ENCODE results near the gene SORBS2. TPM values are rescaled to one million over a fixed set of nuclear protein-coding genes. Genes with fewer than 3 reads are reported as not detected.

Gene SORBS2
- total RNA-seq, 1 experiment from 2014 or later: 9.7 TPM

DNA sequence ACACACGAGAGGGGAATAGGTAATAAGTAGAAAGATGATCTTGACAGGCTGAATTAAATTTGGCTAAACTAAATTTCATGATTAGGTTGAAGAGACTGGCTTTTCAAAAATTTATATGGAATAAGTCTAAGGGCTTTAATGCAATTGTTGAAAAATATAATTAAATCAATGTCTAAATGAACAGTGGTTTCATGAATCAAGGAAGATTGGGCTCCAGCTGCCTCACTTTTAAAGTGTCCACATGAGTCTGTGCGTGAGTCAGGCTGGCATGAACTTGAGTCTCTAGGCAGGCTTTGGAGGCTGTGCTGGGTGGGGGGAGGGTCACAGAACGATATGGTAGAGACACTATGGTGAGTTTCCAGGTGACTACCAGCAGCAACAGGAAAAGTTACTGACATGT lies 111.9 kb downstream of the SORBS2 start:
- no peak overlapping the region for H3K4ac ChIP-seq (ENCODE audit: low read depth, low read length)
- H2BK15ac ChIP-seq (ENCODE audit: low read depth, low read length): no peak overlapping the region
- peaks cover 11 to 23% of the 10 kb centered on the region in 2 experiments for H3K4me1 Mint-ChIP-seq
- H2BK20ac ChIP-seq (ENCODE audit: low read depth, low read length, poor library complexity, severe bottlenecking): no peak overlapping the region
- H3K23me2 ChIP-seq (ENCODE audit: insufficient read length, low read depth, low read length, poor library complexity, severe bottlenecking): no peaks in the 10 kb centered on the region
- H3K9me3 Mint-ChIP-seq: peaks cover 5 to 6% of the 10 kb centered on the region in 2 experiments; a peak in 4 of 5 replicates
- H3K36me3 Mint-ChIP-seq (ENCODE audit: insufficient read depth in 1 of 3, low read depth in 3 of 3): peaks cover 5 to 9% (median 7%) of the 10 kb centered on the region in 3 experiments; a peak in 6 of 7 replicates
- H3K9ac ChIP-seq (ENCODE audit: extremely low read depth, insufficient read length, low read length): no peak overlapping the region
- H3K27ac ChIP-seq (ENCODE audit: insufficient read length, low read depth, low read length): no peak overlapping the region
- H2BK120ac ChIP-seq (ENCODE audit: low read depth, low read length, poor library complexity, severe bottlenecking): no peak overlapping the region
- no peak overlapping the region for H4K8ac ChIP-seq (replicated peaks; ENCODE audit: insufficient read length, low read depth, low read length)
- H3K79me1 ChIP-seq (ENCODE audit: insufficient read depth, low read depth, low read length, poor library complexity, severe bottlenecking): no peaks in the 10 kb centered on the region
- H3K27ac Mint-ChIP-seq: no peak overlapping the region
- no peak overlapping the region for H3K14ac ChIP-seq (ENCODE audit: insufficient read depth, low read length)
- H3T11ph ChIP-seq (ENCODE audit: low read length): no peak overlapping the region
- H2BK5ac ChIP-seq (ENCODE audit: insufficient read length, low read length): no peak overlapping the region
- peaks cover 2% of the 10 kb centered on the region; the same call in 1 of the 2 replicates for H3K79me2 ChIP-seq (ENCODE audit: insufficient read depth, low read length)
- H2BK12ac ChIP-seq (ENCODE audit: insufficient read length, low read depth, low read length): no peak overlapping the region
- no peak overlapping the region for H3K4me3 Mint-ChIP-seq
- no peak overlapping the region for H2AFZ ChIP-seq (ENCODE audit: low read length)
- no peaks in the 10 kb centered on the region for H3K27me3 ChIP-seq (ENCODE audit: insufficient read depth, low read length)
- no peak overlapping the region for H3K18ac ChIP-seq (ENCODE audit: insufficient read length, low read depth, low read length)
- TF ChIP-seq, protein P1, sequence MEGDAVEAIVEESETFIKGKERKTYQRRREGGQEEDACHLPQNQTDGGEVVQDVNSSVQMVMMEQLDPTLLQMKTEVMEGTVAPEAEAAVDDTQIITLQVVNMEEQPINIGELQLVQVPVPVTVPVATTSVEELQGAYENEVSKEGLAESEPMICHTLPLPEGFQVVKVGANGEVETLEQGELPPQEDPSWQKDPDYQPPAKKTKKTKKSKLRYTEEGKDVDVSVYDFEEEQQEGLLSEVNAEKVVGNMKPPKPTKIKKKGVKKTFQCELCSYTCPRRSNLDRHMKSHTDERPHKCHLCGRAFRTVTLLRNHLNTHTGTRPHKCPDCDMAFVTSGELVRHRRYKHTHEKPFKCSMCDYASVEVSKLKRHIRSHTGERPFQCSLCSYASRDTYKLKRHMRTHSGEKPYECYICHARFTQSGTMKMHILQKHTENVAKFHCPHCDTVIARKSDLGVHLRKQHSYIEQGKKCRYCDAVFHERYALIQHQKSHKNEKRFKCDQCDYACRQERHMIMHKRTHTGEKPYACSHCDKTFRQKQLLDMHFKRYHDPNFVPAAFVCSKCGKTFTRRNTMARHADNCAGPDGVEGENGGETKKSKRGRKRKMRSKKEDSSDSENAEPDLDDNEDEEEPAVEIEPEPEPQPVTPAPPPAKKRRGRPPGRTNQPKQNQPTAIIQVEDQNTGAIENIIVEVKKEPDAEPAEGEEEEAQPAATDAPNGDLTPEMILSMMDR (conservative IDR thresholded peaks at IDR 0.05): no peak
- DNase-seq: no peak
- H2AK5ac ChIP-seq (ENCODE audit: insufficient read length, low read length): no peak overlapping the region
- no peak overlapping the region for H4K91ac ChIP-seq (ENCODE audit: insufficient read length, low read depth, low read length)
- H3K9me3 ChIP-seq (ENCODE audit: control insufficient read depth, low read depth, low read length): no peaks in the 10 kb centered on the region
- H4K20me1 ChIP-seq (ENCODE audit: control insufficient read depth, insufficient read depth, insufficient read length): no peaks in the 10 kb centered on the region
- H3K27me3 Mint-ChIP-seq (ENCODE audit: low read depth): no peaks in the 10 kb centered on the region
- H3K4me2 ChIP-seq (ENCODE audit: insufficient read depth, insufficient read length, low read length): no peak overlapping the region
- H4K5ac ChIP-seq (ENCODE audit: insufficient read length, low read depth, low read length): no peak overlapping the region
- no CpG with 5 or more reads among the region's 3 CpGs for WGBS (ENCODE audit: extremely low coverage, insufficient read length, low lambda C conversion rate)
- H3K23ac ChIP-seq (ENCODE audit: insufficient read length, low read depth, low read length): no peak overlapping the region
- no peaks in the 10 kb centered on the region for H3K4me1 ChIP-seq (ENCODE audit: insufficient read depth, low read length)
- H3K56ac ChIP-seq (ENCODE audit: insufficient read length, low read depth, low read length): no peak overlapping the region
